AG04449 (cell line): Measurements from ENCODE around the gene KLHL17.
"Not testable (repeated sequence)": the region's sequence is repeated elsewhere in the genome, so short reads cannot be mapped to it uniquely, and the experiment has no call there.

Experiments
- CTCF ChIA-PET: fragments of 350-600 bp; formaldehyde crosslinking; extraction: SDS; loops from one replicate; lab custom pipeline; 2021; ENCODE audit warnings: antibody characterized with exemption; lab: Yijun Ruan, JAX
- POLR2A ChIA-PET: fragments of 400-600, 350-600 bp; formaldehyde crosslinking; extraction: SDS; loops from one replicate; lab custom pipeline; 2020; ENCODE audit warnings: antibody characterized with exemption, inconsistent platforms; lab: Yijun Ruan, JAX
- DNase-seq: peaks from one replicate; pipeline ENCODE4 v3.0.0-alpha.2; 2010; ENCODE audit warnings: low read depth, low spot score
- H3K4me3 ChIP-seq: 2 replicates; pipeline ENCODE4 v1.5.1; 2011; ENCODE audit warnings: low read depth, mild to moderate bottlenecking, control low read depth, low read length
- TF ChIP-seq, protein P1 (sequence below): IDR thresholded peaks from one replicate; pipeline ENCODE4 v1.5.1; 2011; ENCODE audit warnings: mild to moderate bottlenecking, moderate library complexity, low read length, control low read depth, inconsistent platforms; ENCODE audit not compliant: insufficient read depth; ENCODE audit errors: missing control alignments

KLHL17 gene

DNA sequence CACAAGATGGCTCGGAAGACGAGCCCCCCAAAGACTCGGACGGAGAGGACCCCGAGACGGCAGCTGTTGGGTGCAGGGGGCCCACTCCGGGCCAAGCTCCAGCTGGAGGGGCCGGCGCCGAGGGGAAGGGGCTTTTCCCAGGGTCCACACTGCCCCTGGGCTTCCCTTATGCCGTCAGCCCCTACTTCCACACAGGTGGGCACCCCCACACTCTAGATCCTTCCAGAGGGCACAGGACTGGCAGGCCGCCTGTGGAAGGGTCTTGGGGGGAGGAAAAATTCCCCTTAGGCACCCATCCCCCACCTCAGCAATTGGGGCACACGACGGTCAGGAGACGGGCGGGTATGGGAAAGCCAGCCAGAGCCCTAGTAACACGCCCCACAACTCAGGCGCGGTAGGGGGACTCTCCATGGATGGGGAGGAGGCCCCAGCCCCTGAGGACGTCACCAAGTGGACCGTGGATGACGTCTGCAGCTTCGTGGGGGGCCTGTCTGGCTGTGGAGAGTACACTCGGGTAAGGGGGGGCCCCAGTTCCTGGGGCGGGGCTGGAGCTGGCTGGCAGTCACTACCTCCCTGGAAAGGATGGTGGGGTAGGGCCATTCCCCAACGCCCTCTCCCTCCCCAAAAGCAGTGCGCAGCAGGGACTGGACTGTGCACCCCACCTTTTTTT is 17.4 kb upstream of the KLHL17 start:
- ChIA-PET POLR2A (interaction anchor here (0.5 to 1.5 kb wide), 4 partner anchors 9 to 24 kb away, joined by 3 to 5 read pairs (median 4); partner anchors contain the start of genes NOC2L and PLEKHN1), CTCF (interaction anchor here (0.6 to 7.6 kb wide), 4 partner anchors 13 to 73 kb away, joined by 3 to 67 read pairs (median 4); no protein-coding TSS in a partner anchor)
- TF ChIP-seq, protein P1, sequence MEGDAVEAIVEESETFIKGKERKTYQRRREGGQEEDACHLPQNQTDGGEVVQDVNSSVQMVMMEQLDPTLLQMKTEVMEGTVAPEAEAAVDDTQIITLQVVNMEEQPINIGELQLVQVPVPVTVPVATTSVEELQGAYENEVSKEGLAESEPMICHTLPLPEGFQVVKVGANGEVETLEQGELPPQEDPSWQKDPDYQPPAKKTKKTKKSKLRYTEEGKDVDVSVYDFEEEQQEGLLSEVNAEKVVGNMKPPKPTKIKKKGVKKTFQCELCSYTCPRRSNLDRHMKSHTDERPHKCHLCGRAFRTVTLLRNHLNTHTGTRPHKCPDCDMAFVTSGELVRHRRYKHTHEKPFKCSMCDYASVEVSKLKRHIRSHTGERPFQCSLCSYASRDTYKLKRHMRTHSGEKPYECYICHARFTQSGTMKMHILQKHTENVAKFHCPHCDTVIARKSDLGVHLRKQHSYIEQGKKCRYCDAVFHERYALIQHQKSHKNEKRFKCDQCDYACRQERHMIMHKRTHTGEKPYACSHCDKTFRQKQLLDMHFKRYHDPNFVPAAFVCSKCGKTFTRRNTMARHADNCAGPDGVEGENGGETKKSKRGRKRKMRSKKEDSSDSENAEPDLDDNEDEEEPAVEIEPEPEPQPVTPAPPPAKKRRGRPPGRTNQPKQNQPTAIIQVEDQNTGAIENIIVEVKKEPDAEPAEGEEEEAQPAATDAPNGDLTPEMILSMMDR = no peak
- peak overlapping the region; percentile 8; the same call in 1 of the 2 replicates for H3K4me3 ChIP-seq
- no peak for DNase-seq

DNA sequence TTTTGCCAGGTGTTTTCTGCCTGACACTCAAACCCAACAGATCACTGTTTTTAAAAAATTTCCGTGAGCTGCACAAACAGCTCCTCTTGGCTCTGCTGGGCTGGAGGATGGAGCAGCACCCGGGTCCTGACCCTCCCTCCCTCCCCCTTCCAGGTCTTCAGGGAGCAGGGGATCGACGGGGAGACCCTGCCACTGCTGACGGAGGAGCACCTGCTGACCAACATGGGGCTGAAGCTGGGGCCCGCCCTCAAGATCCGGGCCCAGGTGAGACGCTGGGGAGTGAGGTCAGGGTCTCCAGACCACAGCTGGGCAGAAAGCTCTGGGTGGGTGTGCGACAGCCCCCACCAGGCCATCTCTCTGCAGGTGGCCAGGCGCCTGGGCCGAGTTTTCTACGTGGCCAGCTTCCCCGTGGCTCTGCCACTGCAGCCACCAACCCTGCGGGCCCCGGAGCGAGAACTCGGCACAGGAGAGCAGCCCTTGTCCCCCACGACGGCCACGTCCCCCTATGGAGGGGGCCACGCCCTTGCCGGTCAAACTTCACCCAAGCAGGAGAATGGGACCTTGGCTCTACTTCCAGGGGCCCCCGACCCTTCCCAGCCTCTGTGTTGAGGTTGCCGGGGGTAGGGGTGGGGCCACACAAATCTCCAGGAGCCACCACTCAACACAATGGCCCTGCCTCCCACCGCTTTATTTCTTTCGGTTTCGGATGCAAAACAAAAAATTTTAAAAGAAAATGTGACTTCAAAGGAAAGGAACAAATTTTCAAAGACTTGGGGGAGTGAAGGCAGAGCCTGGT is 16.6 kb upstream of the KLHL17 start:
- ChIA-PET CTCF (interaction anchor here (0.6 to 7.6 kb wide), 3 partner anchors 38 to 74 kb away, joined by 3 to 67 read pairs (median 9); no protein-coding TSS in a partner anchor), POLR2A (interaction anchor here (0.5 to 0.7 kb wide), 3 partner anchors 15 to 17 kb away, joined by 3 to 4 read pairs (median 3); partner anchors contain the start of gene NOC2L)
- H3K4me3 ChIP-seq = no peak overlapping the region
- TF ChIP-seq, protein P1 = no peak
- no peak for DNase-seq

DNA sequence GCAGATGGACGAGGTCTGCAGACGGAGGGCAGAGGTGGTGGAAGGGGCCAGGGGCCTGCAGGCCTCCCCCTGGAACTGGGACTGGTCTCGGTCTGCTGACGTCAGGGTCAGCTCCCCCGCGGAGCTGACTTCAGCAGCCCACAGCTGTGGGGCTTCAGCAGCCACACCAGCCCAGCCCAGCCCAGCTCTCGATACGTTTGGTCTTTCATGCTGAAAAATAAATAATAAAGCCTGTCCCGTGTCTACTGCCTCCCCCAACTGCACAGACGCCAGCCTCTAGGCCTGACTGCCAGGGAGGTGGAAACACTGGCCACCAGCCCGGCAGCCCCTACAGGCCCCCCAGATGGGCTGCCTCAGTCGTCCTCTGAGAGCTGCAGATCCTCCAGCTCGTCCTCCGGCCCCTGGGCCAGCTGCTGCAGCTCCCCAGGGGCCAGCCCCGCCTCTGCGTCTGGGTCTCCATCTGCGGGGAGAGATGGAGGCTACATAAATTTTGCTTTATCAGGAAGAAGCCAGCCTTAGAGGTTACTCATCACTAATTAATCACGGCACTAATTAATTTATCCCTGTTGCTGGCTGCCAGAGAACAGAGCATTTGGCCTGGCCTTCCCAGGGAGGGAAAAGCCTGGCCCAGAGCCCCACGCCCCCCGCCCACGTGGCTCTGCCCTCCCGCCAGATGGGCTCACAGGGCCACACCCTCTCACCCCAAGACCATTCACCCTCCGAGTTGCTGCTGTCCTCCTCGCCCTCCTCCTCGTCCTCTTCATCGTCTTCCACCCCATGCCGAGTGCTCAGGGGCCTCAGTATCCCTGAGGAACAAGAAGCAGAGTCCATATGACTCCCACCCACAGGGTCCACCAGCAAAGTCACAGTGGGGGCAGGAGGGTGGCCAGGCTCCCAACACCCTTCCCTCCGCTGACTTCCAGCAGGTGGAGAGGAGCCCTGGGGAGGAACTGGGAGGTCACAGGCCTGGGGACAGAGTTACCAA is 15.8 kb upstream of the KLHL17 start:
- POLR2A ChIA-PET = interaction anchor here (0.6 kb wide), 1 partner anchor 16 kb away, joined by 3 read pairs; no protein-coding TSS in a partner anchor
- no peak overlapping the region for H3K4me3 ChIP-seq
- DNase-seq = no peak
- CTCF ChIA-PET = interaction anchor here (2.8 kb wide), 1 partner anchor 40 kb away, joined by 9 read pairs; no protein-coding TSS in a partner anchor
- TF ChIP-seq, protein P1 = no peak

DNA sequence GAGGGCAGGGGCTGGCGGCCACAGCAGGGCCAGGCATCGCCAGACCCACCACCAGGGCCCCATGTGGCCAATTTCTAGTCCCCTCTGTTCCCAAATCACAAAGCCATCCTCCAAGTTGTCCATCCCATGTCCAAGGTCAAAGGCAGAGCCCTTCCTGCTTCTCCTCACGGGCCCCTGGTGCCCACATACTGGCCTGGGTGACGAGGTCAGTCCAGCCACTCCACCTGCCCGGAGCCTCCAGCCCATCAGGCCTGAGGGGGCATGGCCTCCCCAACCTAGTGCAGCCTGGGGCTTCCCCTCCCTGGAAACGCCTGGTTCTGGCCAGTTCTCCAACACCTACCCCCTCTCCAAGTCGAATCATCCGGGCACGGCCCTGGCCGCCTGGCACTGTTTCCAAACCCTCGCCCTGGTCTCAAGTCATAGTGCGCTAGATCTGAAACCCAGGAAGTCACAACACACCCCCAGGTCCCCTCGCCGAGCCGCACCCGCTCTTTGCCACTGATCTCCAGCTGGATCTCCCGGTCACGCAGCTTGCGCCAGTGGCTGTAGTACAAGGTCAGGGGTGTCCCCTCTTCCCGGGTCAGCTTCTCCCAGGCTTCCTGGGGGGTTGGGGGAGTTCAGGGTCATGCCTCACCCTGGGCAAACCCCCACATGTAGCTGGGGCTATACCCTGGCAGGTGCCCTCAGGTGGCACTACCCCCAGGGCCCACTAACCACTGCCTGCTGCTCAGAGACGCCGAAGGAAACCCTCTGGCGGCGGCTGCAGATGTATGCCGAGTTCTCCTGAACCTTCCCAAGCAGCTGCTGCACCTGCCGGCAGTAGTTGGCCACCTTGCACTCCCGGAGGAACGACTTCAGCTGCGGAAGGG is 14.5 kb upstream of the KLHL17 start:
- POLR2A ChIA-PET = interaction anchor here (0.7 kb wide), 1 partner anchor 38 kb away, joined by 3 read pairs; no protein-coding TSS in a partner anchor
- H3K4me3 ChIP-seq = no peak overlapping the region
- no peak for DNase-seq
- TF ChIP-seq, protein P1 = no peak
- CTCF ChIA-PET = interaction anchor here (0.7 to 2.8 kb wide), 3 partner anchors 8 to 41 kb away, joined by 3 to 9 read pairs (median 3); no protein-coding TSS in a partner anchor

DNA sequence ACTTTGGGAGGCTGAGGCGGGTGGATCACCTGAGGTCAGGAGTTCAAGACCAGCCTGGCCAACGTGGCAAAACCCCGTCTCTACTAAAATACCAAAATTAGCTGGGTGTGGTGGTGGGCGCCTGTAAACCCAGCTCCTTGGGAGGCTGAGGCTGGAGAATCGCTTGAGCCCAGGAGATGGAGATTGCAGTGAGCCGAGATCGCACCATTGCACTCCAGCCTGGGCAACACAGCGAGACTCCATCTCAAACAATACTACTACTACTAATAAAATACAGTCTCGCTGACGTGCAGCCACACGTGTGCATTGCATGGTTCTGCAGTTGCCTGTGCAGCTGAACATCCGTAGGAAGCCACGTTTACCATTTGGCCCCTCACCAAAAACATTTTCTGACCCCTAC is 13.6 kb upstream of the KLHL17 start:
- CTCF ChIA-PET = interaction anchor here (0.7 to 2.8 kb wide), 3 partner anchors 9 to 42 kb away, joined by 3 to 9 read pairs (median 3); no protein-coding TSS in a partner anchor

More for the DNA sequence above, 13.6 kb upstream of the KLHL17 start:
- DNase-seq, H3K4me3 ChIP-seq, POLR2A ChIA-PET: not testable (repeated sequence)
